ENCODE data around the gene MECP2.

The MECP2 gene

DNA sequence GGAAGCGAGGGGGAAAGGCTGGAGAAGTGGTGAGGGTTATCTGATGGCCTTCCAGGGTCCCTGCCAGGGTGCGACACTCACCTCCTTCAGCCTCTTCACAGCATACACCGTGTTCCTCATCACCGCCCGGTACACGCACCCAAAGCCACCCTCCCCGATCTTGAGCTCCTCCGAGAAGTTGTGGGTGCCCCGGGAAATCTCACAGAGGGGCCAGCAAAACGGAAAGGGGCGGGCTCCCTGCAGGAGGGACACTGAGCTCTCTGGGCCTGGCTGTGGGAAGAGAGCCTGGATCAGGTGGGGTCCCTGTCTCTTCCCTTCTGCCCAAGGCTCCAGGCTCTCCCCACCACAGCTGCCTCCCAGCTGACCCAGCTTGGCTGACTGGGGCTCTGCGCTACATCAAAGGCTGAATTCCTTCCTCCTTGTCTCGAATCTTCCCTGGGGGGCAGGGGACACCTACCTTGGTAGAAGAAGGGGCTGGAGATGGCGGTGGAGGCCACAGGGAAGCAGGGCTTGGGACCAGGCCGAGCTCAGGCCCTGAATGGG, 78.9 kb downstream of the MECP2 start:
- no peaks in the 10 kb centered on the region for H3F3A ChIP-seq (ENCODE audit: low read depth)
- no peaks in the 10 kb centered on the region for H3K9me2 ChIP-seq (replicated peaks; ENCODE audit: low read depth, low read length)

GRCh38 chrX:154017766-154018517, 79.6 kb downstream of the MECP2 start:
- Histone ChIP-seq H3K9me3 (ENCODE audit: insufficient read depth, low read depth, low read length) (no peaks in the 10 kb centered on the region), H2AFZ (ENCODE audit: low read length) (no peak overlapping the region), H3K79me2 (ENCODE audit: insufficient read depth, low read length) (peaks cover 52% of the 10 kb centered on the region), H4K20me1 (ENCODE audit: insufficient read depth, low read length, poor library complexity, severe bottlenecking) (peaks cover 3% of the 10 kb centered on the region), H3K9ac (ENCODE audit: low read depth, low read length, poor library complexity, severe bottlenecking) (peak overlapping the region; percentile 96), H3K4me3 (ENCODE audit: low read length, poor library complexity, severe bottlenecking) (peak overlapping the region; percentile 96), H3K36me3 (ENCODE audit: insufficient read depth, low read length) (peaks cover 7% of the 10 kb centered on the region; the same call in 1 of the 2 replicates), H3K4me1 (ENCODE audit: insufficient read depth, low read length, poor library complexity, severe bottlenecking) (no peaks in the 10 kb centered on the region), H3F3A (ENCODE audit: low read depth) (no peaks in the 10 kb centered on the region), H3K9me2 (replicated peaks; ENCODE audit: low read depth, low read length) (no peaks in the 10 kb centered on the region), H3K4me2 (ENCODE audit: low read depth, low read length, poor library complexity, severe bottlenecking) (peak overlapping the region; percentile 93), H3K27me3 (ENCODE audit: insufficient read depth, low read length, poor library complexity, severe bottlenecking) (no peaks in the 10 kb centered on the region)
- TF ChIP-seq CTCF (conservative IDR thresholded peaks at IDR 0.05; ENCODE audit: low read length) = no peak
- TF ChIP-seq EZH2phosphoT487 (IDR thresholded peaks at IDR 0.05; ENCODE audit: borderline replicate concordance) = no peak

More for the DNA sequence above, 78.9 kb downstream of the MECP2 start:
- TF ChIP-seq EZH2phosphoT487 (IDR thresholded peaks at IDR 0.05; ENCODE audit: borderline replicate concordance) (no peak), CTCF (conservative IDR thresholded peaks at IDR 0.05; ENCODE audit: low read length) (no peak)
- Histone ChIP-seq H3K27me3 (ENCODE audit: insufficient read depth, low read length, poor library complexity, severe bottlenecking) (no peaks in the 10 kb centered on the region), H3K4me3 (ENCODE audit: low read length, poor library complexity, severe bottlenecking) (peak overlapping the region; percentile 96), H3K9me3 (ENCODE audit: insufficient read depth, low read depth, low read length) (no peaks in the 10 kb centered on the region), H4K20me1 (ENCODE audit: insufficient read depth, low read length, poor library complexity, severe bottlenecking) (no peaks in the 10 kb centered on the region), H3K9ac (ENCODE audit: low read depth, low read length, poor library complexity, severe bottlenecking) (peak overlapping the region; percentile 96), H3K4me1 (ENCODE audit: insufficient read depth, low read length, poor library complexity, severe bottlenecking) (no peaks in the 10 kb centered on the region), H3K79me2 (ENCODE audit: insufficient read depth, low read length) (peaks cover 52% of the 10 kb centered on the region), H2AFZ (ENCODE audit: low read length) (no peak overlapping the region), H3K4me2 (ENCODE audit: low read depth, low read length, poor library complexity, severe bottlenecking) (peak overlapping the region; percentile 93), H3K36me3 (ENCODE audit: insufficient read depth, low read length) (peaks cover 7% of the 10 kb centered on the region; the same call in 1 of the 2 replicates)

GRCh38 chrX:154016366-154017076, 81.0 kb downstream of the MECP2 start:
- H3K9ac ChIP-seq (ENCODE audit: low read depth, low read length, poor library complexity, severe bottlenecking) = no peak overlapping the region
- H3K79me2 ChIP-seq (ENCODE audit: insufficient read depth, low read length) = peaks cover 51% of the 10 kb centered on the region
- peaks cover 7% of the 10 kb centered on the region; the same call in 1 of the 2 replicates for H3K36me3 ChIP-seq (ENCODE audit: insufficient read depth, low read length)
- H3K27me3 ChIP-seq (ENCODE audit: insufficient read depth, low read length, poor library complexity, severe bottlenecking) = no peaks in the 10 kb centered on the region
- H3K4me1 ChIP-seq (ENCODE audit: insufficient read depth, low read length, poor library complexity, severe bottlenecking) = no peaks in the 10 kb centered on the region
- H3K9me3 ChIP-seq (ENCODE audit: insufficient read depth, low read depth, low read length) = no peaks in the 10 kb centered on the region
- H3K4me3 ChIP-seq (ENCODE audit: low read length, poor library complexity, severe bottlenecking) = no peak overlapping the region
- no peaks in the 10 kb centered on the region for H3F3A ChIP-seq (ENCODE audit: low read depth)
- TF ChIP-seq EZH2phosphoT487 (IDR thresholded peaks at IDR 0.05; ENCODE audit: borderline replicate concordance) (no peak), CTCF (conservative IDR thresholded peaks at IDR 0.05; ENCODE audit: low read length) (no peak)
- no peak overlapping the region for H2AFZ ChIP-seq (ENCODE audit: low read length)
- H3K9me2 ChIP-seq (replicated peaks; ENCODE audit: low read depth, low read length) = no peaks in the 10 kb centered on the region
- H4K20me1 ChIP-seq (ENCODE audit: insufficient read depth, low read length, poor library complexity, severe bottlenecking) = peaks cover 3% of the 10 kb centered on the region
- H3K4me2 ChIP-seq (ENCODE audit: low read depth, low read length, poor library complexity, severe bottlenecking) = peak overlapping the region; percentile 93
